DOHH2 (cell line): ENCODE data around the gene UBR3.

Source experiments
- H3F3A ChIP-seq: fragments of 200-600 bp; sonication (generic), shearing (Covaris generic); 2 replicates; pipeline ENCODE4 v1.6.0; 2016; ENCODE audit warnings: antibody characterized with exemption, mild to moderate bottlenecking; ENCODE audit not compliant: control insufficient read depth, insufficient read depth
- H3K27ac ChIP-seq: fragments of 200-600 bp; sonication (generic); 2 replicates; pipeline ENCODE4 v1.5.1; 2014; ENCODE audit warnings: low read depth, mild to moderate bottlenecking, low read length, moderate library complexity
- H3K27me3 ChIP-seq: fragments of 200-600 bp; sonication (generic); 2 replicates; pipeline ENCODE4 v1.6.1; 2014; ENCODE audit warnings: mild to moderate bottlenecking, low read length, mixed read lengths; ENCODE audit not compliant: control insufficient read depth
- H3K36me3 ChIP-seq: fragments of 200-600 bp; sonication (generic); 2 replicates; pipeline ENCODE4 v1.6.1; 2014; ENCODE audit warnings: mild to moderate bottlenecking, low read length, moderate library complexity, mixed read lengths; ENCODE audit not compliant: control insufficient read depth
- H3K4me1 ChIP-seq: fragments of 200-600 bp; sonication (generic); 2 replicates; pipeline ENCODE4 v1.6.1; 2014; ENCODE audit warnings: mild to moderate bottlenecking, low read length, mixed read lengths; ENCODE audit not compliant: control insufficient read depth
- H3K4me2 ChIP-seq: fragments of 200-600 bp; sonication (generic); 2 replicates; pipeline ENCODE4 v1.6.0; 2014; ENCODE audit warnings: mild to moderate bottlenecking, low read length, moderate library complexity
- H3K4me3 ChIP-seq: fragments of 200-600 bp; sonication (generic); 2 replicates; pipeline ENCODE4 v1.5.1; 2014; ENCODE audit warnings: mild to moderate bottlenecking, low read length, mixed read lengths
- H3K79me2 ChIP-seq: fragments of 200-600 bp; sonication (generic); 2 replicates; pipeline ENCODE4 v1.6.1; 2014; ENCODE audit warnings: mild to moderate bottlenecking, low read length, mixed read lengths; ENCODE audit not compliant: control insufficient read depth
- H3K9me2 ChIP-seq: fragments of 200-600 bp; sonication (generic); replicated peaks from 2 replicates; pipeline ENCODE4 v1.6.1; 2014; ENCODE audit warnings: mild to moderate bottlenecking, low read length, mixed read lengths; ENCODE audit not compliant: control insufficient read depth
- H3K9me3 ChIP-seq: fragments of 200-600 bp; sonication (generic); 2 replicates; pipeline ENCODE4 v1.6.1; 2014; ENCODE audit warnings: antibody characterized with exemption, low read length, mixed read lengths; ENCODE audit not compliant: control insufficient read depth, insufficient read depth
- H4K20me1 ChIP-seq: fragments of 200-600 bp; sonication (generic); 2 replicates; pipeline ENCODE4 v1.6.0; 2014; ENCODE audit warnings: low read depth, mild to moderate bottlenecking, antibody characterized with exemption, low read length, moderate library complexity; ENCODE audit not compliant: control insufficient read depth, insufficient read depth
- CTCF ChIP-seq: fragments of 200-600 bp; sonication (generic); IDR thresholded peaks from one replicate; pipeline ENCODE4 v1.5.1; 2014; ENCODE audit warnings: antibody characterized with exemption, mild to moderate bottlenecking, low read depth, low read length; ENCODE audit not compliant: poor library complexity, severe bottlenecking
- EZH2phosphoT487 ChIP-seq: fragments of 200-600 bp; sonication (generic); IDR thresholded peaks from 2 replicates; pipeline ENCODE4 v1.6.1; 2017; ENCODE audit warnings: borderline replicate concordance, mild to moderate bottlenecking, antibody characterized with exemption, low read length, moderate library complexity, mixed read lengths

Gene UBR3

GRCh38 chr2:170054997-170055396, 227.7 kb downstream of the UBR3 start:
- TF ChIP-seq CTCF (no peak), EZH2phosphoT487 (no peak)

GRCh38 chr2:170056900-170057299, 229.6 kb downstream of the UBR3 start:
- Histone ChIP-seq H3K4me2 (no peak overlapping the region), H3F3A (no peaks in the 10 kb centered on the region), H3K36me3 (no peaks in the 10 kb centered on the region), H3K4me3 (no peak overlapping the region), H3K9me3 (no peaks in the 10 kb centered on the region), H3K27ac (no peak overlapping the region), H3K9me2 (no peaks in the 10 kb centered on the region), H3K4me1 (peaks cover 5% of the 10 kb centered on the region), H4K20me1 (no peaks in the 10 kb centered on the region), H3K79me2 (no peaks in the 10 kb centered on the region), H3K27me3 (no peaks in the 10 kb centered on the region)
- no peak for TF ChIP-seq CTCF
- TF ChIP-seq EZH2phosphoT487 = no peak

More at GRCh38 chr2:170054997-170055396, 227.7 kb downstream of the UBR3 start:
- H3K4me3 ChIP-seq = no peak overlapping the region
- no peaks in the 10 kb centered on the region for H4K20me1 ChIP-seq
- no peaks in the 10 kb centered on the region for H3K36me3 ChIP-seq
- no peak overlapping the region for H3K4me2 ChIP-seq
- no peaks in the 10 kb centered on the region for H3K27me3 ChIP-seq
- H3K27ac ChIP-seq = no peak overlapping the region
- H3K9me2 ChIP-seq = no peaks in the 10 kb centered on the region
- peaks cover 5% of the 10 kb centered on the region for H3K4me1 ChIP-seq
- no peaks in the 10 kb centered on the region for H3F3A ChIP-seq
- H3K79me2 ChIP-seq = no peaks in the 10 kb centered on the region
- no peaks in the 10 kb centered on the region for H3K9me3 ChIP-seq

GRCh38 chr2:170063456-170064235, 236.4 kb downstream of the UBR3 start:
- TF ChIP-seq CTCF = no peak
- TF ChIP-seq EZH2phosphoT487 = no peak
- Histone ChIP-seq H3K4me1 (no peaks in the 10 kb centered on the region), H3K27ac (no peak overlapping the region)

More at GRCh38 chr2:170063456-170064235, 236.4 kb downstream of the UBR3 start:
- Histone ChIP-seq H3K36me3 (peaks cover 6% of the 10 kb centered on the region; the same call in 1 of the 2 replicates), H3K79me2 (no peaks in the 10 kb centered on the region), H4K20me1 (no peaks in the 10 kb centered on the region), H3K9me3 (no peaks in the 10 kb centered on the region), H3K4me3 (no peak overlapping the region), H3K4me2 (no peak overlapping the region), H3K27me3 (no peaks in the 10 kb centered on the region), H3F3A (no peaks in the 10 kb centered on the region), H3K9me2 (no peaks in the 10 kb centered on the region)
